ENCODE measurements around the gene TNRC18. TPM values are rescaled to one million over a fixed set of nuclear protein-coding genes. Genes with fewer than 3 reads are reported as not detected.

TNRC18 gene
- total and polyA plus RNA-seq, 9 of the 15 experiments (the other 6 are each of a cell fraction or from before 2014, with no cell fraction given) = 0.03 to 43.2 (median 18.0) TPM

DNA sequence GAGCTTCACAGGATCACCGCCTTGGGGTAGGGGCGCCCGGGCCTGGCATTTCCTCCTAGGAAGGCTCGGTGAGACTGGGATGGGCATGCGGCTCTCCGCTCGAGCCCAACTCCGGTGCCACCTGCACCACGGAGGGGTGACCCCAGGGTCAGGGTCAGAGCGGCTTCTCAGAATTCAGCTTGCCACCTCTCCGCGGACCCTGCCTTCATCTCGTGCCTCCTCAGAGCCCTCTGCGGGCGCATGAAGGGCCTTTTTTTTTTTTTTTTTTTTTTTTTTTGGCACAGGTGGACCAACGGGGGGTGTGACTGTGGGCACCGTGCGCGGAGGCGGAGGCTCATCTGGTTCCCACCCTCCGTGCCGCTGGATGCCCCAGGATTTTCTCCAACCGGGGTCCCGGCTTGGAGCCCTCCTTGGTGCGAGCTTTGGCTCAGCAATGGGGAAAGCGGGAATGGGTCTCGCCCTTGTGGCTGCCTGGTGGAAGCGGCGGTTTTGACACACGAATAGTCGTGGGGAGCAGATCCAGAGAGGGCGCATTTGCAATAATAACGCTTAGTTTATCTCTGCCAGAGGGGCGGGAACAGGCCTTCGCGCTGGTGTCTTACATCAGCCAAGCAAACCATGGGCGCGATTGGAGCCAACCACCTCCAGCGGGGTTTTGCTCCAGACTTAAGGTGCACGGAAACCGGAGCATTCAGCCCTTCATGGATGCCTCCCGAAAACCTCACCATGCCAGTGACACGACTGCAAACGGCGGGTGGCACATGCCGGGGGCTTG, 5.0 kb upstream of the TNRC18 start (continued):
- TF ChIP-seq, protein P1, sequence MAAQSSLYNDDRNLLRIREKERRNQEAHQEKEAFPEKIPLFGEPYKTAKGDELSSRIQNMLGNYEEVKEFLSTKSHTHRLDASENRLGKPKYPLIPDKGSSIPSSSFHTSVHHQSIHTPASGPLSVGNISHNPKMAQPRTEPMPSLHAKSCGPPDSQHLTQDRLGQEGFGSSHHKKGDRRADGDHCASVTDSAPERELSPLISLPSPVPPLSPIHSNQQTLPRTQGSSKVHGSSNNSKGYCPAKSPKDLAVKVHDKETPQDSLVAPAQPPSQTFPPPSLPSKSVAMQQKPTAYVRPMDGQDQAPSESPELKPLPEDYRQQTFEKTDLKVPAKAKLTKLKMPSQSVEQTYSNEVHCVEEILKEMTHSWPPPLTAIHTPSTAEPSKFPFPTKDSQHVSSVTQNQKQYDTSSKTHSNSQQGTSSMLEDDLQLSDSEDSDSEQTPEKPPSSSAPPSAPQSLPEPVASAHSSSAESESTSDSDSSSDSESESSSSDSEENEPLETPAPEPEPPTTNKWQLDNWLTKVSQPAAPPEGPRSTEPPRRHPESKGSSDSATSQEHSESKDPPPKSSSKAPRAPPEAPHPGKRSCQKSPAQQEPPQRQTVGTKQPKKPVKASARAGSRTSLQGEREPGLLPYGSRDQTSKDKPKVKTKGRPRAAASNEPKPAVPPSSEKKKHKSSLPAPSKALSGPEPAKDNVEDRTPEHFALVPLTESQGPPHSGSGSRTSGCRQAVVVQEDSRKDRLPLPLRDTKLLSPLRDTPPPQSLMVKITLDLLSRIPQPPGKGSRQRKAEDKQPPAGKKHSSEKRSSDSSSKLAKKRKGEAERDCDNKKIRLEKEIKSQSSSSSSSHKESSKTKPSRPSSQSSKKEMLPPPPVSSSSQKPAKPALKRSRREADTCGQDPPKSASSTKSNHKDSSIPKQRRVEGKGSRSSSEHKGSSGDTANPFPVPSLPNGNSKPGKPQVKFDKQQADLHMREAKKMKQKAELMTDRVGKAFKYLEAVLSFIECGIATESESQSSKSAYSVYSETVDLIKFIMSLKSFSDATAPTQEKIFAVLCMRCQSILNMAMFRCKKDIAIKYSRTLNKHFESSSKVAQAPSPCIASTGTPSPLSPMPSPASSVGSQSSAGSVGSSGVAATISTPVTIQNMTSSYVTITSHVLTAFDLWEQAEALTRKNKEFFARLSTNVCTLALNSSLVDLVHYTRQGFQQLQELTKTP (IDR thresholded peaks at IDR 0.05; ENCODE audit: low read depth in 1 of 2, partially characterized antibody in 2 of 2) = peak in 1 of 2 experiments; percentile 65
- no peak for TF ChIP-seq HNRNPH1 (optimal IDR thresholded peaks at IDR 0.05; ENCODE audit: low read depth, low read length)
- TF ChIP-seq ZBTB7A (IDR thresholded peaks at IDR 0.05; ENCODE audit: borderline replicate concordance, control insufficient read depth, low read depth, low read length) = peak; percentile 24; the same call in 1 of the 2 replicates
- no peak for TF ChIP-seq PRPF4 (IDR thresholded peaks at IDR 0.05; ENCODE audit: insufficient read depth, low read depth, low read length, poor library complexity, severe bottlenecking)
- TF ChIP-seq, protein P2, sequence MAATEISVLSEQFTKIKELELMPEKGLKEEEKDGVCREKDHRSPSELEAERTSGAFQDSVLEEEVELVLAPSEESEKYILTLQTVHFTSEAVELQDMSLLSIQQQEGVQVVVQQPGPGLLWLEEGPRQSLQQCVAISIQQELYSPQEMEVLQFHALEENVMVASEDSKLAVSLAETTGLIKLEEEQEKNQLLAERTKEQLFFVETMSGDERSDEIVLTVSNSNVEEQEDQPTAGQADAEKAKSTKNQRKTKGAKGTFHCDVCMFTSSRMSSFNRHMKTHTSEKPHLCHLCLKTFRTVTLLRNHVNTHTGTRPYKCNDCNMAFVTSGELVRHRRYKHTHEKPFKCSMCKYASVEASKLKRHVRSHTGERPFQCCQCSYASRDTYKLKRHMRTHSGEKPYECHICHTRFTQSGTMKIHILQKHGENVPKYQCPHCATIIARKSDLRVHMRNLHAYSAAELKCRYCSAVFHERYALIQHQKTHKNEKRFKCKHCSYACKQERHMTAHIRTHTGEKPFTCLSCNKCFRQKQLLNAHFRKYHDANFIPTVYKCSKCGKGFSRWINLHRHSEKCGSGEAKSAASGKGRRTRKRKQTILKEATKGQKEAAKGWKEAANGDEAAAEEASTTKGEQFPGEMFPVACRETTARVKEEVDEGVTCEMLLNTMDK (IDR thresholded peaks at IDR 0.05; ENCODE audit: borderline replicate concordance, insufficient read depth, low read depth, low read length, poor library complexity, severe bottlenecking) = peak; percentile 87
- TF ChIP-seq ATF1 (CRISPR knock-in tag; IDR thresholded peaks at IDR 0.05) = no peak
- TF ChIP-seq ATF1 (tag; IDR thresholded peaks at IDR 0.05) = peak; percentile 28
- peak; percentile 97 for TF ChIP-seq MYC (IDR thresholded peaks at IDR 0.05; ENCODE audit: low read depth, low read length)
- TF ChIP-seq MYC (CRISPR knock-in tag; IDR thresholded peaks at IDR 0.05; ENCODE audit: borderline replicate concordance, low read depth) = no peak
- TF ChIP-seq ESRRA (IDR thresholded peaks at IDR 0.05; ENCODE audit: borderline replicate concordance, low read depth) = peak; percentile 14; the same call in 1 of the 2 replicates
- peak; percentile 46 for TF ChIP-seq KAT2B (IDR thresholded peaks at IDR 0.05; ENCODE audit: low read depth, low read length)
- peak; percentile 56 for TF ChIP-seq E2F3 (CRISPR knock-in tag; IDR thresholded peaks at IDR 0.05)
- no peak for TF ChIP-seq ASH1L (IDR thresholded peaks at IDR 0.05; ENCODE audit: borderline replicate concordance, low read depth, partially characterized antibody)
- no peak for TF ChIP-seq MYBL2 (IDR thresholded peaks at IDR 0.05; ENCODE audit: low read depth)
- no peak for TF ChIP-seq MYBL2 (CRISPR knock-in tag; IDR thresholded peaks at IDR 0.05; ENCODE audit: borderline replicate concordance)
- TF ChIP-seq JUND (IDR thresholded peaks at IDR 0.05; ENCODE audit: borderline replicate concordance, low read depth, low read length) = peak; percentile 65; the same call in 1 of the 2 replicates
- peak; percentile 59; the same call in 1 of the 3 replicates for TF ChIP-seq JUND (tag; IDR thresholded peaks at IDR 0.05; ENCODE audit: borderline replicate concordance, low read depth, low read length)
- peak; percentile 65; the same call in 1 of the 2 replicates for TF ChIP-seq EP300 (IDR thresholded peaks at IDR 0.05; ENCODE audit: low read length)
- peak; percentile 45 for TF ChIP-seq TBP (optimal IDR thresholded peaks at IDR 0.05; ENCODE audit: low read depth, low read length)
- TF ChIP-seq PCBP1 (IDR thresholded peaks at IDR 0.05; ENCODE audit: low read depth, low read length, poor library complexity, severe bottlenecking) = no peak
- TF ChIP-seq MAFF (IDR thresholded peaks at IDR 0.05; ENCODE audit: low read length) = no peak
- no peak for TF ChIP-seq CHD1 (IDR thresholded peaks at IDR 0.05; ENCODE audit: low read length)
